HEK293 (cell line): ENCODE data around the gene DENND1C.

Source experiments
- GLI2 ChIP-seq: fragments of 450-650 bp; formaldehyde crosslinking; IDR thresholded peaks from 2 replicates; pipeline ENCODE4; 2017; ENCODE audit warnings: missing biosample characterization, missing genetic modification characterization, low read depth, borderline replicate concordance
- IKZF3 ChIP-seq: fragments of 450-650 bp; IDR thresholded peaks from 2 replicates; pipeline ENCODE4 v1.5.0; 2018; ENCODE audit warnings: missing biosample characterization, mild to moderate bottlenecking, missing genetic modification characterization, moderate library complexity
- KLF10 ChIP-seq: fragments of 450-650 bp; IDR thresholded peaks from 2 replicates; pipeline ENCODE4 v1.5.1; 2018; ENCODE audit warnings: missing biosample characterization, mild to moderate bottlenecking, missing genetic modification characterization
- KLF9 ChIP-seq: fragments of 450-650 bp; formaldehyde crosslinking; IDR thresholded peaks from 2 replicates; pipeline ENCODE4 v1.5.1; 2016; ENCODE audit warnings: missing biosample characterization, missing genetic modification characterization, low read depth
- MEIS1 ChIP-seq: sonication (generic); formaldehyde crosslinking; IDR thresholded peaks from 2 replicates; pipeline ENCODE4 v1.8.1; 2022; ENCODE audit warnings: missing genetic modification reagents, mild to moderate bottlenecking, borderline replicate concordance
- SP2 ChIP-seq: fragments of 450-650 bp; formaldehyde crosslinking; IDR thresholded peaks from 2 replicates; pipeline ENCODE4 v1.5.1; 2016; ENCODE audit warnings: missing biosample characterization, missing genetic modification characterization
- SP3 ChIP-seq: fragments of 450-650 bp; formaldehyde crosslinking; IDR thresholded peaks from 2 replicates; pipeline ENCODE4 v1.5.1; 2016; ENCODE audit warnings: missing biosample characterization, missing genetic modification characterization
- TCF7L2 ChIP-seq: IDR thresholded peaks from 2 replicates; pipeline ENCODE4 v1.6.1; 2011; ENCODE audit warnings: low read depth, mild to moderate bottlenecking, inconsistent platforms, low read length, moderate library complexity, borderline replicate concordance
- YY2 ChIP-seq: fragments of 450-650 bp; formaldehyde crosslinking; IDR thresholded peaks from 2 replicates; pipeline ENCODE4 v1.5.1; 2016; ENCODE audit warnings: missing biosample characterization, missing genetic modification characterization
- ZBTB7A ChIP-seq: fragments of 450-650 bp; formaldehyde crosslinking; IDR thresholded peaks from 2 replicates; pipeline ENCODE4 v1.5.1; 2016; ENCODE audit warnings: low read depth, missing biosample characterization, missing genetic modification characterization
- ZBTB8A ChIP-seq: fragments of 450-650 bp; formaldehyde crosslinking; IDR thresholded peaks from 2 replicates; pipeline ENCODE4 v1.5.1; 2016; ENCODE audit warnings: missing biosample characterization, missing genetic modification characterization
- ZNF112 ChIP-seq: fragments of 450-650 bp; formaldehyde crosslinking; IDR thresholded peaks from 2 replicates; pipeline ENCODE4 v1.5.0; 2017; ENCODE audit warnings: missing biosample characterization, missing genetic modification characterization
- ZNF19 ChIP-seq: fragments of 450-650 bp; formaldehyde crosslinking; IDR thresholded peaks from 2 replicates; pipeline ENCODE4; 2016; ENCODE audit warnings: missing biosample characterization, missing genetic modification characterization, low read depth
- ZNF23 ChIP-seq: fragments of 450-650 bp; formaldehyde crosslinking; IDR thresholded peaks from 2 replicates; pipeline ENCODE4 v1.5.1; 2016; ENCODE audit warnings: missing biosample characterization, missing genetic modification characterization, borderline replicate concordance
- ZNF311 ChIP-seq: fragments of 450-650 bp; formaldehyde crosslinking; IDR thresholded peaks from 2 replicates; pipeline ENCODE4 v1.5.1; 2017; ENCODE audit warnings: missing biosample characterization, missing genetic modification characterization, borderline replicate concordance
- ZNF521 ChIP-seq: fragments of 450-650 bp; formaldehyde crosslinking; IDR thresholded peaks from 2 replicates; pipeline ENCODE4 v1.5.1; 2017; ENCODE audit warnings: missing biosample characterization, mild to moderate bottlenecking, missing genetic modification characterization
- ZNF658 ChIP-seq: fragments of 450-650 bp; formaldehyde crosslinking; IDR thresholded peaks from 2 replicates; pipeline ENCODE4; 2016; ENCODE audit warnings: missing biosample characterization, missing genetic modification characterization
- ZNF830 ChIP-seq: fragments of 450-650 bp; IDR thresholded peaks from 2 replicates; pipeline ENCODE4 v1.5.0; 2018; ENCODE audit warnings: missing biosample characterization, missing genetic modification characterization, low read depth, mild to moderate bottlenecking, moderate library complexity
- ZXDB ChIP-seq: fragments of 450-650 bp; formaldehyde crosslinking; IDR thresholded peaks from 2 replicates; pipeline ENCODE4 v1.5.1; 2016; ENCODE audit warnings: missing biosample characterization, missing genetic modification characterization
- TF ChIP-seq, protein P1 (sequence below): fragments of 450-650 bp; formaldehyde crosslinking; IDR thresholded peaks from 2 replicates; pipeline ENCODE4 v1.5.1; 2016; ENCODE audit warnings: missing biosample characterization, missing genetic modification characterization
- TF ChIP-seq, protein P2 (sequence below): fragments of 450-650 bp; formaldehyde crosslinking; conservative IDR thresholded peaks from 2 replicates; pipeline ENCODE4 v1.5.1; 2016; ENCODE audit warnings: low read depth, missing biosample characterization, missing genetic modification characterization
- TF ChIP-seq, protein P3 (sequence below): fragments of 450-650 bp; formaldehyde crosslinking; IDR thresholded peaks from 2 replicates; pipeline ENCODE4 v1.5.1; 2016; ENCODE audit warnings: missing biosample characterization, missing genetic modification characterization
- TF ChIP-seq, protein P4 (sequence below): fragments of 450-650 bp; formaldehyde crosslinking; IDR thresholded peaks from 2 replicates; pipeline ENCODE4 v1.5.1; 2017; ENCODE audit warnings: missing biosample characterization, missing genetic modification characterization
- TF ChIP-seq, protein P5 (sequence below): fragments of 450-650 bp; formaldehyde crosslinking; IDR thresholded peaks from 2 replicates; pipeline ENCODE4 v1.5.1; 2016; ENCODE audit warnings: missing biosample characterization, missing genetic modification characterization
- TF ChIP-seq, protein P6 (sequence below): fragments of 450-650 bp; formaldehyde crosslinking; IDR thresholded peaks from 2 replicates; pipeline ENCODE4 v1.5.1; 2016; ENCODE audit warnings: missing biosample characterization, missing genetic modification characterization, borderline replicate concordance

The DENND1C gene

DNA sequence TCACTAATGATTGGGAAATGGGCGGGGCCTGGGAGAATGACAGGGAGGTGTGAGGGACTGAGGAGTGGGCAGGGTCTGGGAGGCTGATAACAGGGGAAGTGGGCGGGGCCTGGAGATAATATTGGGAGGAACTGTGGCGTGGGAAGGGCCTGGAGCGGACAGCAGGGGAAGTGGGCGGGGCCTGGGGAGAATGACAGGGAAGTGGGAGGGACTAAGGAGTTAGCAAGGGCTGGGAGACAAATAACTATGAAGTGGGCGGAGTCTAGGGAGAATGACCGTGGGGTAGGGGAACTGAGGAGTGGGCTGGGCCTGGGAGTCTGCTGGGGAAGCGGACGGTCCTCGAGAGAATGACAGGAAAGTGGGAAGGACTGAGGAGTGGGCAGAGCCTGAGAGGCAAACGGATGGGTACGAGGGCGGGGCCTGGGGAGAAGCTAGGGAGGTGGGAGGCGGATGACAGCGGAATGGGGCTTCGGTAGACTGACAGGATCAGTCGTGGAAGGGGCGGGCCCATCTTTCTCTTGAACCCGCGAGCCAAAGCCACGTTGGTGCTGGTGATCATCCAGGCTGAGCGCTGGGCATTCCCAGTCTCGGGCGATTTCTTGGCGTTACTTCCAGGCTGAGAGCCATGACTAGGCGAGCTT lies 34.6 kb upstream of the DENND1C start (continued):
- TF ChIP-seq, protein P1, sequence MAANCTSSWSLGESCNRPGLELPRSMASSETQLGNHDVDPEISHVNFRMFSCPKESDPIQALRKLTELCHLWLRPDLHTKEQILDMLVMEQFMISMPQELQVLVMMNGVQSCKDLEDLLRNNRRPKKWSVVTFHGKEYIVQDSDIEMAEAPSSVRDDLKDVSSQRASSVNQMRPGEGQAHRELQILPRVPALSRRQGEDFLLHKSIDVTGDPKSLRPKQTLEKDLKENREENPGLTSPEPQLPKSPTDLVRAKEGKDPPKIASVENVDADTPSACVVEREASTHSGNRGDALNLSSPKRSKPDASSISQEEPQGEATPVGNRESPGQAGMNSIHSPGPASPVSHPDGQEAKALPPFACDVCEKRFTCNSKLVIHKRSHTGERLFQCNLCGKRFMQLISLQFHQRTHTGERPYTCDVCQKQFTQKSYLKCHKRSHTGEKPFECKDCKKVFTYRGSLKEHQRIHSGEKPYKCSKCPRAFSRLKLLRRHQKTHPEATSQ, result no peak
- TF ChIP-seq IKZF3 (tag by site-specific recombination), result peak; percentile 91
- TF ChIP-seq ZNF311 (tag by site-specific recombination), result no peak
- no peak for TF ChIP-seq ZNF19 (tag by site-specific recombination)
- TF ChIP-seq, protein P2, sequence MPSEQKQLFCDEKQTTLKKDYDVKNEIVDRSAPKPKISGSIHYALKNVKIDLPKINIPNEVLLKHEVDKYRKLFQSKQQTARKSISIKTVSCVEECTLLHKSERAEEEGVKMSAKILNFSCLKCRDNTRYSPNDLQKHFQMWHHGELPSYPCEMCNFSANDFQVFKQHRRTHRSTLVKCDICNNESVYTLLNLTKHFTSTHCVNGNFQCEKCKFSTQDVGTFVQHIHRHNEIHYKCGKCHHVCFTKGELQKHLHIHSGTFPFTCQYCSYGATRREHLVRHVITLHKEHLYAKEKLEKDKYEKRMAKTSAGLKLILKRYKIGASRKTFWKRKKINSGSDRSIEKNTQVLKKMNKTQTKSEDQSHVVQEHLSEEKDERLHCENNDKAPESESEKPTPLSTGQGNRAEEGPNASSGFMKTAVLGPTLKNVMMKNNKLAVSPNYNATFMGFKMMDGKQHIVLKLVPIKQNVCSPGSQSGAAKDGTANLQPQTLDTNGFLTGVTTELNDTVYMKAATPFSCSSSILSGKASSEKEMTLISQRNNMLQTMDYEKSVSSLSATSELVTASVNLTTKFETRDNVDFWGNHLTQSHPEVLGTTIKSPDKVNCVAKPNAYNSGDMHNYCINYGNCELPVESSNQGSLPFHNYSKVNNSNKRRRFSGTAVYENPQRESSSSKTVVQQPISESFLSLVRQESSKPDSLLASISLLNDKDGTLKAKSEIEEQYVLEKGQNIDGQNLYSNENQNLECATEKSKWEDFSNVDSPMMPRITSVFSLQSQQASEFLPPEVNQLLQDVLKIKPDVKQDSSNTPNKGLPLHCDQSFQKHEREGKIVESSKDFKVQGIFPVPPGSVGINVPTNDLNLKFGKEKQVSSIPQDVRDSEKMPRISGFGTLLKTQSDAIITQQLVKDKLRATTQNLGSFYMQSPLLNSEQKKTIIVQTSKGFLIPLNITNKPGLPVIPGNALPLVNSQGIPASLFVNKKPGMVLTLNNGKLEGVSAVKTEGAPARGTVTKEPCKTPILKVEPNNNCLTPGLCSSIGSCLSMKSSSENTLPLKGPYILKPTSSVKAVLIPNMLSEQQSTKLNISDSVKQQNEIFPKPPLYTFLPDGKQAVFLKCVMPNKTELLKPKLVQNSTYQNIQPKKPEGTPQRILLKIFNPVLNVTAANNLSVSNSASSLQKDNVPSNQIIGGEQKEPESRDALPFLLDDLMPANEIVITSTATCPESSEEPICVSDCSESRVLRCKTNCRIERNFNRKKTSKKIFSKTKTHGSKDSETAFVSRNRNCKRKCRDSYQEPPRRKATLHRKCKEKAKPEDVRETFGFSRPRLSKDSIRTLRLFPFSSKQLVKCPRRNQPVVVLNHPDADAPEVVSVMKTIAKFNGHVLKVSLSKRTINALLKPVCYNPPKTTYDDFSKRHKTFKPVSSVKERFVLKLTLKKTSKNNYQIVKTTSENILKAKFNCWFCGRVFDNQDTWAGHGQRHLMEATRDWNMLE (tag by site-specific recombination), result no peak
- TF ChIP-seq KLF10, result no peak
- TF ChIP-seq, protein P3, sequence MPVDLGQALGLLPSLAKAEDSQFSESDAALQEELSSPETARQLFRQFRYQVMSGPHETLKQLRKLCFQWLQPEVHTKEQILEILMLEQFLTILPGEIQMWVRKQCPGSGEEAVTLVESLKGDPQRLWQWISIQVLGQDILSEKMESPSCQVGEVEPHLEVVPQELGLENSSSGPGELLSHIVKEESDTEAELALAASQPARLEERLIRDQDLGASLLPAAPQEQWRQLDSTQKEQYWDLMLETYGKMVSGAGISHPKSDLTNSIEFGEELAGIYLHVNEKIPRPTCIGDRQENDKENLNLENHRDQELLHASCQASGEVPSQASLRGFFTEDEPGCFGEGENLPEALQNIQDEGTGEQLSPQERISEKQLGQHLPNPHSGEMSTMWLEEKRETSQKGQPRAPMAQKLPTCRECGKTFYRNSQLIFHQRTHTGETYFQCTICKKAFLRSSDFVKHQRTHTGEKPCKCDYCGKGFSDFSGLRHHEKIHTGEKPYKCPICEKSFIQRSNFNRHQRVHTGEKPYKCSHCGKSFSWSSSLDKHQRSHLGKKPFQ (tag by site-specific recombination), result no peak
- TF ChIP-seq ZNF23 (tag by site-specific recombination), result no peak
- TF ChIP-seq ZNF830 (tag by site-specific recombination), result no peak
- no peak for TF ChIP-seq ZNF112
- TF ChIP-seq GLI2 (tag by site-specific recombination), result no peak
- no peak for TF ChIP-seq ZNF521 (tag by site-specific recombination)
- TF ChIP-seq KLF9 (tag by site-specific recombination), result peak; percentile 92
- peak; percentile 97 for TF ChIP-seq SP2
- TF ChIP-seq, protein P4, sequence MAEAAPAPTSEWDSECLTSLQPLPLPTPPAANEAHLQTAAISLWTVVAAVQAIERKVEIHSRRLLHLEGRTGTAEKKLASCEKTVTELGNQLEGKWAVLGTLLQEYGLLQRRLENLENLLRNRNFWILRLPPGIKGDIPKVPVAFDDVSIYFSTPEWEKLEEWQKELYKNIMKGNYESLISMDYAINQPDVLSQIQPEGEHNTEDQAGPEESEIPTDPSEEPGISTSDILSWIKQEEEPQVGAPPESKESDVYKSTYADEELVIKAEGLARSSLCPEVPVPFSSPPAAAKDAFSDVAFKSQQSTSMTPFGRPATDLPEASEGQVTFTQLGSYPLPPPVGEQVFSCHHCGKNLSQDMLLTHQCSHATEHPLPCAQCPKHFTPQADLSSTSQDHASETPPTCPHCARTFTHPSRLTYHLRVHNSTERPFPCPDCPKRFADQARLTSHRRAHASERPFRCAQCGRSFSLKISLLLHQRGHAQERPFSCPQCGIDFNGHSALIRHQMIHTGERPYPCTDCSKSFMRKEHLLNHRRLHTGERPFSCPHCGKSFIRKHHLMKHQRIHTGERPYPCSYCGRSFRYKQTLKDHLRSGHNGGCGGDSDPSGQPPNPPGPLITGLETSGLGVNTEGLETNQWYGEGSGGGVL (tag by site-specific recombination), result no peak
- no peak for TF ChIP-seq YY2 (tag by site-specific recombination)
- TF ChIP-seq TCF7L2, result no peak
- TF ChIP-seq, protein P5, sequence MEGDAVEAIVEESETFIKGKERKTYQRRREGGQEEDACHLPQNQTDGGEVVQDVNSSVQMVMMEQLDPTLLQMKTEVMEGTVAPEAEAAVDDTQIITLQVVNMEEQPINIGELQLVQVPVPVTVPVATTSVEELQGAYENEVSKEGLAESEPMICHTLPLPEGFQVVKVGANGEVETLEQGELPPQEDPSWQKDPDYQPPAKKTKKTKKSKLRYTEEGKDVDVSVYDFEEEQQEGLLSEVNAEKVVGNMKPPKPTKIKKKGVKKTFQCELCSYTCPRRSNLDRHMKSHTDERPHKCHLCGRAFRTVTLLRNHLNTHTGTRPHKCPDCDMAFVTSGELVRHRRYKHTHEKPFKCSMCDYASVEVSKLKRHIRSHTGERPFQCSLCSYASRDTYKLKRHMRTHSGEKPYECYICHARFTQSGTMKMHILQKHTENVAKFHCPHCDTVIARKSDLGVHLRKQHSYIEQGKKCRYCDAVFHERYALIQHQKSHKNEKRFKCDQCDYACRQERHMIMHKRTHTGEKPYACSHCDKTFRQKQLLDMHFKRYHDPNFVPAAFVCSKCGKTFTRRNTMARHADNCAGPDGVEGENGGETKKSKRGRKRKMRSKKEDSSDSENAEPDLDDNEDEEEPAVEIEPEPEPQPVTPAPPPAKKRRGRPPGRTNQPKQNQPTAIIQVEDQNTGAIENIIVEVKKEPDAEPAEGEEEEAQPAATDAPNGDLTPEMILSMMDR (tag by site-specific recombination), result no peak
- no peak for TF ChIP-seq ZNF658 (tag by site-specific recombination)
- no peak for TF ChIP-seq ZBTB8A
- TF ChIP-seq ZXDB (tag by site-specific recombination), result peak; percentile 35; the same call in 1 of the 2 replicates
- TF ChIP-seq ZBTB7A (tag by site-specific recombination), result no peak
- no peak for TF ChIP-seq MEIS1
- TF ChIP-seq, protein P6, sequence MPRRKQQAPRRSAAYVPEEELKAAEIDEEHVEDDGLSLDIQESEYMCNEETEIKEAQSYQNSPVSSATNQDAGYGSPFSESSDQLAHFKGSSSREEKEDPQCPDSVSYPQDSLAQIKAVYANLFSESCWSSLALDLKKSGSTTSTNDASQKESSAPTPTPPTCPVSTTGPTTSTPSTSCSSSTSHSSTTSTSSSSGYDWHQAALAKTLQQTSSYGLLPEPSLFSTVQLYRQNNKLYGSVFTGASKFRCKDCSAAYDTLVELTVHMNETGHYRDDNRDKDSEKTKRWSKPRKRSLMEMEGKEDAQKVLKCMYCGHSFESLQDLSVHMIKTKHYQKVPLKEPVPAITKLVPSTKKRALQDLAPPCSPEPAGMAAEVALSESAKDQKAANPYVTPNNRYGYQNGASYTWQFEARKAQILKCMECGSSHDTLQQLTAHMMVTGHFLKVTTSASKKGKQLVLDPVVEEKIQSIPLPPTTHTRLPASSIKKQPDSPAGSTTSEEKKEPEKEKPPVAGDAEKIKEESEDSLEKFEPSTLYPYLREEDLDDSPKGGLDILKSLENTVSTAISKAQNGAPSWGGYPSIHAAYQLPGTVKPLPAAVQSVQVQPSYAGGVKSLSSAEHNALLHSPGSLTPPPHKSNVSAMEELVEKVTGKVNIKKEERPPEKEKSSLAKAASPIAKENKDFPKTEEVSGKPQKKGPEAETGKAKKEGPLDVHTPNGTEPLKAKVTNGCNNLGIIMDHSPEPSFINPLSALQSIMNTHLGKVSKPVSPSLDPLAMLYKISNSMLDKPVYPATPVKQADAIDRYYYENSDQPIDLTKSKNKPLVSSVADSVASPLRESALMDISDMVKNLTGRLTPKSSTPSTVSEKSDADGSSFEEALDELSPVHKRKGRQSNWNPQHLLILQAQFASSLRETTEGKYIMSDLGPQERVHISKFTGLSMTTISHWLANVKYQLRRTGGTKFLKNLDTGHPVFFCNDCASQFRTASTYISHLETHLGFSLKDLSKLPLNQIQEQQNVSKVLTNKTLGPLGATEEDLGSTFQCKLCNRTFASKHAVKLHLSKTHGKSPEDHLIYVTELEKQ (tag by site-specific recombination), result no peak
- peak; percentile 95 for TF ChIP-seq SP3 (tag by site-specific recombination)
